ENCODE results near the gene FIS1. TPM values are rescaled to one million over a fixed set of nuclear protein-coding genes. Genes with fewer than 3 reads are reported as not detected.
"Not testable (repeated sequence)": the region's sequence is repeated elsewhere in the genome, so short reads cannot be mapped to it uniquely, and the experiment has no call there.

FIS1 gene
- 133 TPM for polyA plus RNA-seq (ENCODE audit: insufficient read length)

- peak; percentile 92 for DNase-seq
These were observed at the start of gene FIS1 for GRCh38 chr7:101244375-101245146. TSS of gene FIS1 (minus strand) at chr7:101245081. CDS start at chr7:101245004, 77 bp downstream.

- DNase-seq, result no peak
These were observed 49.4 kb upstream of the FIS1 start for GRCh38 chr7:101294039-101294831.

GRCh38 chr7:101293069-101294021 lies 48.5 kb upstream of the FIS1 start:
- not testable (repeated sequence) for DNase-seq

- DNase-seq, result not testable (repeated sequence)
These were observed 47.7 kb upstream of the FIS1 start for GRCh38 chr7:101292566-101292965.

GRCh38 chr7:101290186-101291037 lies 45.5 kb upstream of the FIS1 start:
- not testable (repeated sequence) for DNase-seq

GRCh38 chr7:101289687-101290086 lies 44.8 kb upstream of the FIS1 start:
- not testable (repeated sequence) for DNase-seq

GRCh38 chr7:101288439-101288838 lies 43.6 kb upstream of the FIS1 start:
- no peak for DNase-seq

GRCh38 chr7:101287032-101287431 lies 42.2 kb upstream of the FIS1 start:
- no peak for DNase-seq

- DNase-seq, result not testable (repeated sequence)
These were observed 41.0 kb upstream of the FIS1 start for GRCh38 chr7:101285880-101286279.

- DNase-seq, result no peak
These were observed 40.3 kb upstream of the FIS1 start for GRCh38 chr7:101285171-101285570.

- DNase-seq, result not testable (repeated sequence)
These were observed 36.0 kb upstream of the FIS1 start for GRCh38 chr7:101280912-101281311.

GRCh38 chr7:101278461-101279292 lies 33.8 kb upstream of the FIS1 start:
- DNase-seq, result no peak

- no peak for DNase-seq
These were observed 32.3 kb upstream of the FIS1 start for GRCh38 chr7:101277155-101277554.

- DNase-seq, result no peak
These were observed 28.3 kb upstream of the FIS1 start for GRCh38 chr7:101273206-101273605.

- DNase-seq, result no peak
These were observed 26.1 kb upstream of the FIS1 start for GRCh38 chr7:101271021-101271420.

- no peak for DNase-seq
These were observed 24.8 kb upstream of the FIS1 start for GRCh38 chr7:101269664-101270063.

- no peak for DNase-seq
These were observed 21.0 kb upstream of the FIS1 start for GRCh38 chr7:101265622-101266516.

- DNase-seq, result not testable (repeated sequence)
These were observed 19.3 kb upstream of the FIS1 start for GRCh38 chr7:101264102-101264706.

GRCh38 chr7:101258243-101258731 lies 13.4 kb upstream of the FIS1 start:
- DNase-seq, result no peak
